Esophagus muscularis mucosa (tissue), 3 donors: ENCODE measurements around the gene PLGRKT.

Source experiments
- POLR2A ChIP-seq: fragments of 450-650 bp; IDR thresholded peaks from one replicate; pipeline ENCODE4 v1.6.1; 2017; ENCODE audit warnings: antibody characterized with exemption, moderate library complexity, mild to moderate bottlenecking, low read depth
- TF ChIP-seq, protein P1 (sequence below), 3 experiments: fragments of 200-600 bp in 2 of 3; fragments of 450-650 bp in 1 of 3; sonication (generic) in 2 of 3; IDR thresholded peaks; one replicate each; pipeline ENCODE4 v1.5.1; 2017 to 2019; ENCODE audit warnings: antibody characterized with exemption in 3 of 3, mild to moderate bottlenecking in 2 of 3, moderate library complexity in 1 of 3

DNA sequence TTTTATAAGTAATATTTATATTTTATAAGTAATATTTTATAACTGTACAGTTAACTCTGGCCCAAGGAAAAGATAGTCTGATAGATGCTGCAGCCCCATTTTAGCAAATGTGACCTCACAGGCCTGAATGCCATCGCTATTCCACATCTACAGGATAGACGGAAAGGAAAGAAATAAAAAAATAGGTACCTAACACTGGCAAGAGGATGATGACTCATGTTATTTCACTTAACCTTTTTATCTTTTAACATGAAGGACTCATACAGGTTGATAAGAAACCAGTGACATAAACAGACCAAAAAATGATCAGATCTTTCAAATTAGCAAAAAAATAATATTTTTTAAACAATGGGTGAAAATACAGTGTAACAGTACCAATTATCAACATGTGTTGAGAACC, 15.3 kb upstream of the PLGRKT start:
- no peak for TF ChIP-seq POLR2A
- TF ChIP-seq, protein P1, sequence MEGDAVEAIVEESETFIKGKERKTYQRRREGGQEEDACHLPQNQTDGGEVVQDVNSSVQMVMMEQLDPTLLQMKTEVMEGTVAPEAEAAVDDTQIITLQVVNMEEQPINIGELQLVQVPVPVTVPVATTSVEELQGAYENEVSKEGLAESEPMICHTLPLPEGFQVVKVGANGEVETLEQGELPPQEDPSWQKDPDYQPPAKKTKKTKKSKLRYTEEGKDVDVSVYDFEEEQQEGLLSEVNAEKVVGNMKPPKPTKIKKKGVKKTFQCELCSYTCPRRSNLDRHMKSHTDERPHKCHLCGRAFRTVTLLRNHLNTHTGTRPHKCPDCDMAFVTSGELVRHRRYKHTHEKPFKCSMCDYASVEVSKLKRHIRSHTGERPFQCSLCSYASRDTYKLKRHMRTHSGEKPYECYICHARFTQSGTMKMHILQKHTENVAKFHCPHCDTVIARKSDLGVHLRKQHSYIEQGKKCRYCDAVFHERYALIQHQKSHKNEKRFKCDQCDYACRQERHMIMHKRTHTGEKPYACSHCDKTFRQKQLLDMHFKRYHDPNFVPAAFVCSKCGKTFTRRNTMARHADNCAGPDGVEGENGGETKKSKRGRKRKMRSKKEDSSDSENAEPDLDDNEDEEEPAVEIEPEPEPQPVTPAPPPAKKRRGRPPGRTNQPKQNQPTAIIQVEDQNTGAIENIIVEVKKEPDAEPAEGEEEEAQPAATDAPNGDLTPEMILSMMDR (IDR thresholded peaks at IDR 0.05): no peak
